Raji (cell line): Measurements from ENCODE around the gene RSPO3.

Experiments used
- POLR2A ChIP-seq: IDR thresholded peaks from 2 replicates; pipeline ENCODE4 v1.6.1; 2011; ENCODE audit warnings: low read depth, low read length, control low read depth; ENCODE audit not compliant: insufficient read depth

RSPO3 gene

GRCh38 chr6:127100510-127101140, 17.8 kb upstream of the RSPO3 start:
- TF ChIP-seq POLR2A, result no peak

GRCh38 chr6:127102299-127102698, 16.2 kb upstream of the RSPO3 start:
- no peak for TF ChIP-seq POLR2A

GRCh38 chr6:127102859-127103258, 15.6 kb upstream of the RSPO3 start:
- TF ChIP-seq POLR2A, result no peak

- no peak for TF ChIP-seq POLR2A
These were observed 15.0 kb upstream of the RSPO3 start for GRCh38 chr6:127103482-127103881.

GRCh38 chr6:127107916-127108315, 10.6 kb upstream of the RSPO3 start:
- TF ChIP-seq POLR2A, result no peak

GRCh38 chr6:127110712-127111111, 7.8 kb upstream of the RSPO3 start:
- TF ChIP-seq POLR2A, result no peak

GRCh38 chr6:127111526-127111925, 6.9 kb upstream of the RSPO3 start:
- no peak for TF ChIP-seq POLR2A

- no peak for TF ChIP-seq POLR2A
These were observed 4.2 kb upstream of the RSPO3 start for GRCh38 chr6:127114214-127114760.

- TF ChIP-seq POLR2A, result no peak
These were observed 3.3 kb upstream of the RSPO3 start for GRCh38 chr6:127115084-127115655.

- TF ChIP-seq POLR2A, result no peak
These were observed 2.7 kb upstream of the RSPO3 start for GRCh38 chr6:127115746-127116145.

GRCh38 chr6:127117979-127118297, 533 bp upstream of the RSPO3 start:
- no peak for TF ChIP-seq POLR2A

GRCh38 chr6:127119102-127120022, 891 bp downstream of the RSPO3 start:
- TF ChIP-seq POLR2A, result no peak

- TF ChIP-seq POLR2A, result no peak
These were observed 1.7 kb downstream of the RSPO3 start for GRCh38 chr6:127120023-127120786.

GRCh38 chr6:127120787-127121636, 2.5 kb downstream of the RSPO3 start:
- TF ChIP-seq POLR2A, result no peak
